ENCODE measurements around the gene RRBP1. TPM values are rescaled to one million over a fixed set of nuclear protein-coding genes. Genes with fewer than 3 reads are reported as not detected.
"Not testable (repeated sequence)": the region's sequence is repeated elsewhere in the genome, so short reads cannot be mapped to it uniquely, and the experiment has no call there.

RRBP1 gene
- total RNA-seq, 1 donor from 2014 or later, result 124 TPM

DNA sequence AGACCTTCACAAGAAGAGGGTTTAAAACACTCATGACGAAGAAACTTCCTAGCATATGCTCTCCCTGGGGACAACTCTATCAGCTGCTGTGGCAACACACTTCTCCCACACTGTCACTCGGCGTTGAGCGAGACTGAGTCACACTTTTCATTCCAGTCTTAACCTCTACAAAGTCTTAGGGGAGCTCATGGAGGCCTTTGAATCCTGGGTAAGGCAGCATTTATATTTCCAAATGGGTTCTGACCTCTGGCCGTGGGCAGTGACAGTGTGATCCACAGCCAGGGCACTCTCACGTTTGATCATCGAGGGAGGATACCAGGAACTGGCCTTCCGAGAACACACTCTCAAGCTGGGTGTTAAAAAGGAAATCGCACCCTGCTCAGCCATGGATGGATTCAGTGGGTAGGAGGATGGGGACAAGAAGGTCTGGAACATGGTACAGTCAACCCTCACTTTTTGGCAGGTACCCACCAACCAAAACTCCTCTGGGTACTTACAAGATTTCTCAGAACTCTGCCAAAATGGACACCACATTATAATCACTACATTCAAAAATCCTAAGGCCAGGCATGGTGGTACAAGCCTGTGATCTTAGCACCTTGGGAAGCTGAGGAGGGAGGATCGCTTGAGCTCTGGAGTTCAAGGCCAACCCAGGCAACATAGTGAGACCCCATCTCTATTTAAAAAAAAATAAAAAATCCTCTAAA lies 19.6 kb downstream of the RRBP1 start:
- no peak for DNase-seq (ENCODE audit: low spot score)

DNA sequence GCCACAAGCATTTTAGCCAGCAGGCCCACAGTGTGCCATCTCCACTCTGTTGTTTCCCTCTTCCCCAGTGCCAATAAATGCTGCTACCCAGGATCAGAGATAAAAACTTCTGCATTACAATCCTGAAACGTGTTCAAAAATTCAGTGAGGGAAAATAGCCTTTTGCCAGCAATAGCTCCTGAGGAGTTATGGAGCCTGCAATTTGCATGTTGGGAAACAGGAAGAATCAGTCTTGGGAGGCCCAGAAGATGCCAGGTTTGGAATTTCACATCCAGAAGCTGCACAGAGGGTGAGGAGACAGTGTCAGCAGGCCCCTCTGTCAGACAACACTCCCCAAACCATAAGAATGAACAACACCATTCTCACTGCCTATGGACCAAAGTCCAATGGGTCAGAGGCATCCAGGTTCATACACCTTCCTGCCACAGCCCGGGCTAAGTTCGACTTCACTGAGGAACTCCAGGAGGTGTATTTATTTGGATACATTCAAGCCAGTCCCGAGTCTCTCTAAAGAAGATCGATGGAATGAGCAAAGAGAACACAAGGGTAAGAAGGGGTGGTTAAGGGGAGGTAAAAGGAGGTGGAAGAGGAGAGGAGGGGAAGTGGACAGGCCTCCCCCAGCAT lies 20.8 kb downstream of the RRBP1 start:
- no peak for DNase-seq (ENCODE audit: low spot score)

DNA sequence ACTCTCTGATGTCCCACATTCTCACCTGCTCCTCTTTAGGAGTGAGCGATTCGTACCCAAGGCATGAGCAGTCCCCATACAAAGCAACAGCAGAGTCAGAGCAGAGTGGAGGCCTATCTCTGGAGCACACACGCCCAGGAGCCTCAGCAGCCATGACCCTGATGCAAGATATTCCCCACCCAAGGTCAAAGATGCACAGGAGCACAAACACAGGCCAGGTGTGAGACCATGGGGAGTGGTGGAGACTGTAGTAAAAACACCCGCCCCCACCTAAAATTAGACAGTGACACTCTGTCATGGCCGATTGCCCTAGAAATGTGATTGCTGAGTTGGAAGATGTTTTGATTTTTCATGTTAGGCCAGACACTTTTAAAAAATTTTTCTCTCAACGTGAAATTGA lies 21.4 kb downstream of the RRBP1 start:
- no peak for DNase-seq (ENCODE audit: low spot score)

DNA sequence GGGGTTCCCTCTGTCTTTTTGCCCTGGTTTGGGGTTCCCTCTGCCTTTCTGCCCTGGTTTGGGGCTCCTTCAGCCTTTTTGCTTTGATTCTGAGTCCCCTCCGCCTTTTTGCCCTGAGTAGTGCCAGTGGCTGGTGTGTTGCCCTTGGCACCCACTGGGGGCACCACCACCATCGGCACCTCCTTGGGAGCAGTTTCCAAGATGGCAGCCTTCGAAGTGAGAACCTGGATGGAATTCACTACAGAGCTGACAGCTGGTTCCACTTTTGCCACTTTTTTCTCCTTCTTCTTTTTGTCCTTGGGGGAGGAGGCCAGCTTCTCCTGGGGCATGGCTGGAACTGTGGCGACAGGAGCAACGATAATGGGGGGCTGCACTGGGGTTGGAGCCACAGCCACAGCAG lies 22.2 kb downstream of the RRBP1 start:
- no peak for DNase-seq (ENCODE audit: low spot score)

DNA sequence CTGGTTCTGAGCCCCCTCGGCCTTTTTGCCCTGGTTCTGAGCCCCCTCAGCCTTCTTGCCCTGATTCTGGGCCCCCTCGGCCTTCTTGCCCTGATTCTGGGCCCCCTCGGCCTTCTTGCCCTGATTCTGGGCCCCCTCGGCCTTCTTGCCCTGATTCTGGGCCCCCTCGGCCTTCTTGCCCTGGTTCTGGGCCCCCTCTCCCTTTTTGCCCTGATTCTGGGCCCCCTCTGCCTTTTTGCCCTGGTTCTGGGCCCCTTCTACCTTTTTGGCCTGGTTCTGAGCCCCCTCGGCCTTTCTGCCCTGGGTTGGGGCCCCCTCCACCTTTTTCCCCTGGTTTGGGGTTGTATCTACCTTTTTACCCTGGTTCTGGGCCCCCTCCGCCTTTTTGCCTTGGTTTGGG lies 22.7 kb downstream of the RRBP1 start:
- DNase-seq (ENCODE audit: low spot score), result not testable (repeated sequence)

DNA sequence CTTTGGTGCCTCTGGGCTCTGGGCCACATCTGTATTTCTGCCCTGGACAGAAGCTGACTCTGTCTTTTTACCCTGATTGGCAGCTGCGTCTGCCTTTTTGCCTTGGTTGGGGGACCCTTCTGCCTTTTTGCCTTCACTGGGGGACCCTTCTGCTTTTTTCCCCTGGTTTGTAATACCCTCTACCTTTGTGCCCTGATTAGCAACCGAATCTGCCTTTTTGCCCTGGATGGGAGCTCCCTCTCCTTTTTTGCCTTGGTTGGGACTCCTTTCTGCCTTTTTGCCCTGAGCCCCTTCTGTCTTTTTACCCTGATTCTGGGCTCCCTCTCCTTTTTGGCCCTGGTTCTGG lies 23.4 kb downstream of the RRBP1 start:
- no peak for DNase-seq (ENCODE audit: low spot score)

DNA sequence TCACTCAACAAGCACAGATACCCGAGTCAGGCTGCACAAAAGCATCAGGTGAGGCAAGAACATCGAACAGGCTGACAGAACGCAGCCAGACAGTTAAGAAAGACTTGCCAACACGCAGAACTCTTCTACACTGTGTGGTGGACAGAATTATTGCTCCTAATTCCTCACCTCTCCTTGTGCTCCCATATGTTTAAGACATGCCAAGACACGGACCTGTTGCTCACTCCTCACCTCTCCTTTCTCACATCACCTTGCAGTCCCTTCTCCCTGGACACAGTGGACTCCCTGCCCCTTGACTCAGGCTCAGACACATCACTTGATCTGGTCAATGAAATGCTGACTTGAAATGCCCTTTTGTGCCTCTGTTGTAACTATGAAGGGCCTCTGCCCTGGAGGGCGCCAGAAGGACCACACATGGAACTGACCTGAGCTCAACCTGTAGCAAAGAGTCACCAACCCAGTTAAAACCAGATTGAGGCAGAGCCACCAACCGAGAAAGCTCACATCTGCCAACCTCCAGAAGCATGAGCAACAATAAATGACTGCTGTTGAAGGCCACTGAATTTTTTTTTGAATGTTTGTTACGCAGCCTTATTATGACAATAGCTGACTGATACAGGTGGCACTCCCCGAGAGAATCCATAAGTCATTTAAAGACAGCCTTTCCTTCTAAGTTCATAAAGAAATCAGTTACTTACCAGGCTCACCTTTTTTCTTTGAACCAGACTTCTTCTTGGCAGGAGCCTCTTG lies 24.0 kb downstream of the RRBP1 start:
- no peak for DNase-seq (ENCODE audit: low spot score)

DNA sequence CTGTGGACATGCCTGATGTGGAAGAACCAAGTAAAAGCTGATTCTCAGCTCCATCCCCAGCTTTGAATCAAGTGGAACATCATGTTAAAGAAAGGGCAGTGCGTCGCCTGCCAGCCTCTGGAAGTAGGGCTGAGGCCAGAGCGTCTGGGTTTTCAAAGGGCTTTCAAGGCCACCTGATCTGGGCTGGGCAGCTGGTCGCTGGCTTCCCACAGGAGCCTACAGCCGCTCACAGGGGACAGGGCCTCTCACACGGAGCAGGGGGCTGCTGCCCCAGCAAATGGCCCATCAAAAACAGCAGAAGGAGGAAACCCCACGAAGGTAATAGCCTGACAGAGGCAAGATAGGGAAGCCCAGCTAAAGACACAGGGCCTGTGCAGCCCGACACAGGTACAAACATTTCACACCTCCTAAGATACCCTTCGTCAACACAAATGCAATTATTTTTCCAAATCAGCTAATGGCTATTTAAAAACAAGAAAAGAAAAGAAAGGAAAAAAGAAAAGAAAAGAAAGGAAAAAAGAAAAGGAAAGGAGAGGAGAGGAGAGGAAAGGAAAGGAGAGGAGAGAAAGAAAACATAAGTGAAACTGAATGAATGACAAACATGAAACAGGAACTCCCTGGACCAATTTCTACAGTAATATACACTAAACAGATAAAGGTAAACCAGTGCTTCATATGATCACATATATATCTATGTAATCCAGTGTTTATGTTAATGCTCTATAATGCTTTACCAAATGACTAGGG lies 24.8 kb downstream of the RRBP1 start:
- no peak for DNase-seq (ENCODE audit: low spot score)

DNA sequence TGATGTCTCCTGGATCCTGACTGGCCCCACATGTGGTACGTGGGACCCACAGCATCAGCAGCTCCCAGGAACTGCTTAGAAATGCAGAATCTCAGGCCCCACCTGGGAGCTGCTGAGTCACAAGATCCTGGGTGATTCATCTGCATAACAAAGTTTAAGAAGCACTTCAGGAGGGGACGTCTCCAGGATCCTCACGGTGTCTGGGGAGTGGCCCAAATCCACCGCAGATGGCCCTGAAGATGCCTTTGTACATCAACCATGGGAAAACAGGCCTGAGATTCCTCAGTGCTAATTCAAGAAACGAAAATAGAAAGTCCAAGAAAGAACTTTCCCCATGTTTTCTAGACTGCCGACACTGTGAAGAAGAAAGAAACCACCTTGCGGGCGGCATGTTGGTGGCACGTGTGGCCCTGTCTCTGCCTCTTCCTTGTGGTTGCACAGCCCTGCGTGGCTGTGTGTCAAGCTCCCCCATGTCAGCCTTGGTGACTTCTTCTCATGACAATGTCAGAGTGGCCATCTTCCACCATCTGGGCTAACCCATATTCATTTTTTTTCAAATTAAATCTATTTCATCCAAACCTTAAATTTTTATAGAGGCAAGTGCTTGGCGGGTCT lies 26.1 kb downstream of the RRBP1 start:
- no peak for DNase-seq (ENCODE audit: low spot score)

DNA sequence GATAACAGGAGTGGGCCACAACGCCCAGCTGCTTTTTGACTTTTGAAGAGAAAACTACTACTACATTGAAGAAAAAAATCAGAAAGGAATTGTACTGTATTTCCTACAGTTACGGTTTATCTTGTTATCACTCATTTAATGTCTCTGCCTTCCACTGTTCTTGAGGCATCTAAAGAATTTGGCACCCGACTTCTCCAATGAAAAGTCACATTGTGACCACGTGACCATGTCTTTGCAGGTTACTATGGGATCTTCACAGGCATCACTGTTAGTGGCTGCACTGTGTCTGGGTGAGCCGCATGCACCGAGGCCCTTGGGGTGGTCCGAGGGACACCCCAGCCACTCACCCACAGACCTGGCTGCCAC lies 26.8 kb downstream of the RRBP1 start:
- no peak for DNase-seq (ENCODE audit: low spot score)

DNA sequence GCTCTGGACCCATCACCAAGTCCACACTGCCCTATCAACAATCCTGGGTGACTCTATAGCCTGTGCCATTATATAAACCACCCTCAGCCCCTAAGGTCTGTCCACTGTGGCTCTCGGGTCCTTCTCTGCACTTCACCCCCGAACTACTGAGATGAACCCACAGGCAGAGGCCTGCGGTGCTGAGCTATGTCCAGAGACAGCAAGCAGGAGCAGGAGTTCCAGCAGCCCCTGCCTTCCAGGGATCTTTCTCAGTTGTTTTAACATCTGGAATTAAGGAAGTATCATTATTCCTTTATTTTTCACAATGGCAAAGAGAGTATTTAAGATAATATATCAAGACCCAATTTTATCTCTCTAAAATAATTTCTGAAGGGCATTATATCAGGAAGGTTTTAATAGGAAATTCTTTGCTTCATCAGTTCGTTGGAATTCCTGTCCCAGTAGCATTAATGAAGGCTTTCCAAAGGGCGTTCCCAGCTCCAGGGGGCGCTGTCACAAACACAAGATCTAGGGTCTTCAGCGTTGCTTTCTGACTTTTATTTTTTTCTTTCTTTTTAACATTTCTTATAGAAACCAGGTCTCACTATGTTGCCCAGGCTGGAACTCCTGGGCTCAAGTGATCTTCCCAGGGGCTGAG lies 27.3 kb downstream of the RRBP1 start:
- DNase-seq (ENCODE audit: low spot score), result peak; percentile 38

DNA sequence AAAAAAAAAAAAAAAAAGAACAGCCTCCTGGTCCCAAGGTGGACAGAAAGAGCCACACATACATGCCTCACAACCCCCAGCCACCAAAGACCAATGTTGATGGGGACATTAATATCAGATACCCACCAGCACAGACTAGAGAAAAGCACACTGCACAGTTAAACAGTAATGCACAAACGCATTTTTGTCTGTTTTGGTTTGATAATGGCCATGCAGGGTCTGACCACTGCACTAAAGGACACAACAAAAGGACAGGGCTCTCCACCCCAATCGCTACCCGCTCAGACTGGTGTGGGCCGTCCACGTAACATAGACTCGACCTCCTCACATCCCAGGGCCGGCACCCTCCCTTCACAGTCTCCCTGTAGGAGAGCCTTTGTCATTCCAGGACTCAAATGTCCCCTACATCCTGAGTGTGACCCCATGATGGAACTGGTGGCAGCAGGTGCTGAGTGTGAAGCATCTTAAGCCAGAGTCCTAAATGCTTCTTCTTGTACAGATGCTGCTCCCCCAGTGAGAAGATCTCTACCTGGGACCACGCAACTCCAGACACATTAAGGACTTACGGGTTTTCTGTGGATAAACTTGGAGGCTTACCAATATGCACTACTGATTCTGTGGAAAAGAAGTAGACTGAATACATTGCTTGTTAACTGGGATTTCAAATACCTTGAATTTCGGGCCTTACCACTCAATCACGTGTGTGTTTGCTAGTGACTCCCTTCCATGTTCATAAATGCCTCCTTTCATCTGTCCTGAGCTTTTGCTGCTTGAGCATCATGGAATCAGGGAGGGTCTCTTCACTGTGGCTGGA lies 28.0 kb downstream of the RRBP1 start:
- DNase-seq (ENCODE audit: low spot score), result no peak

DNA sequence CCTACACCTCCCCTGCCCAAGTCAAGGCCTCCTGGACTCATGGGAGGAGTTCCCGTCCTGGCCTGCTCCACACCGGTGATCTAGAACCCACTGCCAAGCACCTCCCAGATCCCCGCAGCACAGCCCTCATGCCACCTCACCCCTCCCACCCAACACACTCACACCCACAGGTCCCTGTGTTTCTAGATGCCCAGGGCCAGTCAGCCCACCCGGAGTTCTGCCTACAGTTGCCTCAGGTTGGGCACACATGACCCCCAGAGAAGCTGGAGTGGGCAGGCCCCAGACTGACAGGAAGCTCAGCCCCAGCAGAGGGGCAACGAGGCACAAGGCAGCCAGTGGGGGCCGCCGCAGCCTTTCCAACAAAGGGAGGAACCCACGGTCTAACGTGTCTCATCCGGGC lies 29.6 kb downstream of the RRBP1 start:
- no peak for DNase-seq (ENCODE audit: low spot score)

DNA sequence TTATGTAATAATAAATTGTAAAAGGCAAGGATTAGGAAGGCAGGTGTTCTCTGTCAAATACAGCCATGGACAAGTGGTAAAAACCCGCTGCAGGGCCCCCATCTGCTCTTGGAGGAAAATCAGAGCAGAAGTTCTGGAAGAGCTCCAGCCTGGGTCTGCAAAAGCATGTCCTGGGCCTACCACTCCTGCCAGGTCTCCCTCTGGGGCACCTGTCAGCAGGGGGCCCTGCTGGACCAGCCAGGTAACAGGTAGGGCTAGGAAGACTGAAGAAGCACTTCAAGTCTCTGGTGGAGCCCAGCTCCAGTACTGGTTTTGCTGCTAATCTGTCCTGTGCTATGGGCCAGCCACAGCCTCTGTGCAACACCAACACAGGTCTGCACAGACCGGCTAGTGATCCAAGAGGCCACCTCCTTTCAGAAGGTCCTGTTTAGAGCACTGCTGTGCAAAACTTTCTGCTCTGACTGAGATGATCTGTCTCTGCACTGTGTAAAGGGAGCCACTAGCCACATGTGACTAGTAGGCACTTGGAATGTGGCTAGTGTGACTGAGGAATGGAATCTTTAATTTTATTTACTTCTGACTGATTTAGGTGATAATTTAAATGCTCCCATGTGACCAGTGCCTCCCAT lies 30.2 kb downstream of the RRBP1 start:
- no peak for DNase-seq (ENCODE audit: low spot score)

DNA sequence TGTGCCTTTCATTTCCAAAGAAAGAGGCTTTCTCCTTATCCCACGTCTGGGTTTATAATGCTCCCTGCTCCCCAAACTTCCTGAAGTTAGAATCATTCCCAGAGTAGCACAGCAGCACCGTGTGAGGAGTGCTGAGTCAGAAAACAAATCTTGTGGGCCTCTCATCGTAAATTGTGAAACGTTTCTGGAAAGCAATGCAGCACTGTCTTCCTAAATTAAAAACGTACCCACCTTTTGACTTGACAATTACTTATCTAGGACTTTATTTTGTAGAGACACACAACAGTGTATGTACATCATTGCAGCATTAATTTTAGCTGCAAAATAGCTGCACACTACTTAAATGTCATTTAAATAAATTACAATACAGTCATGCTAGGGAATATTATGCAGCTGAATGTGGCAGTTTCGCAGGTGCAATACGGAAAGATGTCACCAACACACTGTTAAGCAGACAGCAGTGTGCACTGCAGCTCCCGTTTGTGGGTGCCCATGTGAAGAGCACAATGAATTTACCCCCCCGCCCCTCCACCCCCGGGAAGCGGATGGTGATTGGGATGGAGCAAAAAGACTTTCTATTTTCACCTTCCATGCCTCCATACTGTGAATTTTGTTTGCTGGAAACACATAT lies 30.8 kb downstream of the RRBP1 start:
- peak; percentile 52 for DNase-seq (ENCODE audit: low spot score)

DNA sequence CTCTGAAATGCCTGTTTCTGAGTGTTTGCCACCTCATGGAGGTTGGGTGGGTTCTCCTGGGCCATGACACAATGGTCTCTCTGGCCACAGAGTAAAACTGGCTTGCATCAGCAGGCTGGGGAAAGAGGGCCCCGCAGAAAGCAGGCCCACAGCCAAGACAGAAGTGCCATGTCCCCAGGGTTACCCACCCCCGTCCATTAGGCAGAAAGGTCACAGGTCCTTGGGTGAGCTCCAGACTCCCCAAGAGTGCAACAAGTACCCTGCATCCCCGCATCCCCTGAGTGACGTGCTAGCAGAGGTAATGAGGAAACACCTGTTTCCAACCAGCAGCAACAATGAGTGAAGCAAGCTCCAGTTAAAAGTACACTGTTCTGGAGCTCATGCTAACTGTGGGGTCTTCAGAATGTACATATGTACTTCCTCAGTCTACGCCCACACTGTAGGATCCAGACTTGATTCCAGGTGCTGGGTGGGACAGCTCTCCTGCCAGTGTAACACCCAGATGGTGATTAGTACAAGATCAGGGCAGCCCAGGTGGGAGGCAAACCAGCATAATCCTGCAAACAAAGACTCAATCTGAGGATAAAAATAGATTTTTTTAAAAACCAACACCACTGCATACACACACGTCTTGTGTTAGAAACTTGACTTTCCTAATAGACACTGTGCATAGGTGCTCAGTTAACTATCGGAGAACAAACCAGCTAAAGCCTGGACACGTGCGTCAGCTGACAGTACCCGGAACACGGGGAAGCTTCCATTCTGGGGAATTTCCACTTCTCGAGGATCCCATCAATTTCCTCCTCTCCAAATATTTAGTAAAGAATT lies 31.5 kb downstream of the RRBP1 start:
- DNase-seq (ENCODE audit: low spot score), result no peak

DNA sequence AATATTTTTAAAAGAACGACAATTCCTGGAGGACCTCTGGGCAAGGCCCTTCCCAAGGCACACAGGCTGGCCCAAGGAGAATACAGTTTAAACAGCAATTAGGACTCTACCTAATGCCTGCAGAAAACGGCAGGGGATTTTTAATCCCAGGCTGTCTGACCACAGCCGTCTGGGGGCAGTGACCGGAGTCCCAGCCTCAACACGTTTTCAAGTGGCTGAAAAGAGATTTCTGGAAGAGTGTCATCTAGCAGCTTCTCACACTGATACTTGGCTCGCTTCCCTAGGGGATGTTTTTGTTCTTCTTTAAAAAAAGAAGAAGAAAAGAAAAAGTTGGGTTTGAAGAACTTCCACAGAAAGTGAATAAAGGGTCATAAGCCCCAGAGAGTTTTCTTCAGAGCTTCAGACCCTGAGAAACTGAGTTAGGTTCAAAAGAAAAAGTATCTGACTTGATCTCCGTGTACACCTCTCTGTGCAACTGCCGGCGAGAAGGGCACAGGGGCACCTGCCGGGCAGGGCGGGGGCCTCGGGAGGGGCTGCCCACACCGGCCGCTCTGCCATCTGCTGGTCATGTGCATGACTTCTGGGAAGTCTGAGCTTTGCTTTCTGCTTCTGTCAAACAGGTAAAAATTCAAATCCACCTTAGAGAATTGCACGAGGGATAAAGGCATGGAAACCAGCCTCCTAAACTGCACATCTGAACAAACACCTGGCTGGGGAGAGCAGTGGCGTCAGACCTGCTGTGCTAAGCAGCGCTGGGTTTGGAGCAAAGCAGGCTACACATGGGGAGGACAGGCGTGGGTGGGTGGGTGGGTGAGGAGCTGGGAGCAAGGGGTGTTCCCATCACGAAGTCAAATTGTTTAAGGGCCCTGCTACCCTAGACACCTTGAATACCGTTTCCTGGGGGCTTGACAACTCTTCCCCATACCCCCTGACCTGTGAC lies 33.0 kb downstream of the RRBP1 start:
- no peak for DNase-seq (ENCODE audit: low spot score)

DNA sequence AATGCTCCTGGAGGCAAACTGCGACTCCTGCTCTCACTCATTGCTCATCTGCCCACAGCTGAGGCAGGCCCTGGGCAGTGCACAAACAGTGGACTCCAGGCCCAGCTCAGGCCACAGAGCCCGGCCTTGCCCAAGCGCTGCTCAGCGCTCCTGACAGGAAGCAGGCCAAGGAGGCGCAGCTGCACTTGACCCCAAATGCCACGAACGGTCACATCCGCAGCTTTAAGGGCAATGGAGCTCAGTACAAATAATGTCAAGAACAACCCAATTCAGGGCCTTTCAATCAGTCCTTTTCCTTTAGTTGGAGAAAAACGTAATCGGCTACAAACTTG lies 33.8 kb downstream of the RRBP1 start:
- DNase-seq (ENCODE audit: low spot score), result no peak
